HG02623 (cell line): ENCODE measurements around the gene AEBP1.

ENCODE experiments used
- ATAC-seq: cut with Tn5 transposase; IDR thresholded peaks from one replicate; pipeline ENCODE4 v1.9.1; 2021; ENCODE audit warnings: moderate library complexity; ENCODE audit not compliant: unreplicated experiment

Gene AEBP1

DNA sequence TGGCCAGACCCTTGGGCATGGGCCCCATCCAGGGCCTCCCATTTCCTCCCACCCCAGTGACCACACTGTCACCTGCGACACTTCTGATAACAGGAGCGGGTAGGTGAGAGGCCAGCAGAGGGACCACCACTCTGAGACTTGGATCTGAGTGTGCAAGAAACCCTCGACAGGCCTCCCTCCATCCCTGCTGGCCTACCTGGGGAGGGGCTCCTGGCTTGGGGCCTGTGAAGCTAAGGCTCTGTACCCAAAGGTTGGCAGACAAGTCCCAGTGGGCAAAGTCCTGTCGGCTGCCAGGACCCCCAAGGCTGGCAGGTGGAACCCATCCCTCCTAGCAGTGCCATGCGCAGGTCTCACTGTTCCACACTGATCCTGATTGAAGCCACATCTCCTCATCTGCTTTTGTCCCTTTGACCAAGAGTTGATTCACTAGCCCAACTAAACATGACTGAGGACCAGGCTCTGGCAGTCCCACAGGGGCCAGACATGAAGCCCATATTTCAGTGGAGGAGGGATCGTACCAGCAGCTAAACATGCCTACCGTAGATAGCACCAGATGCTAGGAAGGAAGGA is 37.6 kb upstream of the AEBP1 start:
- no peak for ATAC-seq

GRCh38 chr7:44067064-44067951 is 36.8 kb upstream of the AEBP1 start:
- ATAC-seq: no peak

DNA sequence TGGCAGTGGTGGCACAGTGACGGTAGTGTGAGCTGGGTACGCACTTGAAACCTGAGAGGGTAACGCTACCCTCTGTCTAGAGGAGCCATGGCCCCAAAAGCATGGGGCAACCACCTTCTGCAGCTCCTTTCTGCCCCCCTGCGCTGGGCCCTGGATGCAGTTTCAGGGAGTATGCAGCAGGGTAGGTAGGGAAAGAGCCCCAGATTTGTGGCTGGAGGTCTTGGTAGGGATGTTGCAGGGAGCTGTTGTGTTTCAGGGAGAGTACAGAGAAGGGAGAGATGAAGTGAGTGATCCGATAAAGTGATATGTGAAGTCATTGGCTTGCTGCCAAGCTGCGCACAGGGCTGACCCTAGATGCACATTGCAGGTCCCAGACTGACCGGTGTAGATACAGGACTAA is 36.1 kb upstream of the AEBP1 start:
- ATAC-seq: no peak

- no peak for ATAC-seq
Measured at GRCh38 chr7:44071726-44072363, 32.3 kb upstream of the AEBP1 start.

- ATAC-seq: no peak
Measured at GRCh38 chr7:44072364-44073231, 31.5 kb upstream of the AEBP1 start.

- ATAC-seq: no peak
Measured at GRCh38 chr7:44073664-44074348, 30.3 kb upstream of the AEBP1 start.

DNA sequence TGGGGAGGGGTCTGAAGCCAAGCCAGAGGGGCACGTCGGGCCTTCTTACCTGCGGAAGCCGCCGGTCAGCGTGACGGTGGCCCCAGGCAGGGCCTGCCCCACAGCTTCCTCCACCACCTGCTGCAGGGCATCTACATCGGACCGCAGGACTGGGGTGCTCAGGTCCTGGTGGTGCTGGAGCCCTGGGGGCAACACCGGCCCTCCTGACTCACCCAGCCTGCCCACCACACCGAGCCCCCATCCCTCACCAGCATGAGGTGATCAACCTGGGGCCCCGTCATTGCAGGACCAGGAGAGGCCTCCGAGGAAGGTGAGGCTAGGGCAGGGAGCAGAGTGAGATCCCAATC is 29.8 kb upstream of the AEBP1 start:
- no peak for ATAC-seq

GRCh38 chr7:44075296-44076075 is 28.7 kb upstream of the AEBP1 start:
- ATAC-seq: no peak

DNA sequence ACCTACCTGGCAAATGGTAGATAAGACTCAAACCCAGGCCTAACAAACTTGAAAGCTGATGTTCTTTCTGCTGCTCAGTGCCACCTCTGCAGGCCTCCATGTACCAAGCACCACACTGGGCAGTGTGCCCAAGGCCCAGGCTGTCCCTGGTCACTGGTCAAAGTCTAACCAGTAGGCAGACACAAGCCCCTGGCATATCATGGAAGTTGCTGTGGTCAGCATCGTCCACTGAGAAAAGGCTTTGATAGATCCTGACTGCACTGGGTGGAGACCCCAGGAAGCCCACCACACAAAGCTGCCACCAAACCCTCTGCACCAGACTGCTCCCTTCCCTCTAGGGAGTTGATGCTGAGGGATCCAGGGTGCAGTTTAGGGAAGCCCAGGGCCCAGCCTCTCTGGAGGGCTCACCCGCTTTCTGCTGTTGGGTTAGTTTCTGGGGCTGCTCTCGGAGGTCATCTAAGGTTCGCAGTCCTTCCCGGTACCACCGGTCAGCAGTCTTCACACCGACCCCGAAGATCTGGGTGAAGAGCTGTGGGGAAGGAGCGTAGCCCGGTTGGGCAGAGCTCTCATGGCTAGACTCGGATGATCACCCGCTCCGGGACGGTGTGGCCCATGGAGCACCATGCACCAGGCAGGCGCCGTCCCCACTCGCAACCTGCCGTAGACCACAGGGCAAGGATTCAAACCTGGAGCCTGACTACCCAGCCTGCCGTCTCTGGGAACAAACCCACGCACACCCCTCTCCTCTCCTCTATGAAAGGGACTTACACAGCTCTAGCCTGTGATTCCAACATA is 27.8 kb upstream of the AEBP1 start:
- no peak for ATAC-seq

GRCh38 chr7:44077061-44077460 is 27.1 kb upstream of the AEBP1 start:
- ATAC-seq: no peak

DNA sequence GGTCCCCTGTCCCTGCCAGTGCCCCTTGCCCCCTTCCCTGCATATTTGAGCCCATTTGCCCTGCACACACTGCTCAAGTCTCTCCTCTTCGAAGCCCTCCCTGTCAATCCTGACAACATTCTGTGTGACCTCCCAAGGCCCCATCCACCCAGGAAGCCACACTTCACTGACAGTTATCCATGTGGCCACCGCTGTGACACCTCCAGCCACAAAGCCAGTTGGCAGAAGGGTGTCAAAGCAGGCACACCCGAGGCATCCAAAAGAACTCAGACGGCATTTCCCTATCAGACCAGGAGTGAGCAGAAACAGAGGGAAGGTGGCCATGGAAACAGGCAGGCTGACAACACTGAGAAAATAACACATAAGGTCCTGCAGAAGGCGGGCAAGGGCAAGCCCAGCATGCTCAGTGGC is 26.5 kb upstream of the AEBP1 start:
- ATAC-seq: no peak

DNA sequence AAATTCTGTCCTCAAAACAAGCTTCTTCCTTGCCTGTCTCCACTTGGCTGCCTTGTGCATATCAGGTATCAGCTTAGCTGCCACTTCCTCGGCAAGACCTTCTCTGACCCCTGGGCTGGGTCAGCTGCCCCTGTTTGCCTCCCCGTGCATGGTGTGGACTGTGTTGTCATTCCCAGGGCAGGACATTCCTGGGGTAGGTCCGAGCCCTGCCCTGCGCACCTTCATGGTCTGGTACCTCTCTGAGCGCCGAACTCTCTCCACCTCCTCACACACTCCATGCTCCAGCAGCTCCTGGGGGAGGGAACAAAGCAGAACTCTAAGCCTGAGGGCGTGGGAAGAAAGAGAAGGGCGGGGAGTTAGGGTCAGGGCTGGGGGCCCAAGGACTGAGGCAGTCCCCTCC is 25.6 kb upstream of the AEBP1 start:
- no peak for ATAC-seq

DNA sequence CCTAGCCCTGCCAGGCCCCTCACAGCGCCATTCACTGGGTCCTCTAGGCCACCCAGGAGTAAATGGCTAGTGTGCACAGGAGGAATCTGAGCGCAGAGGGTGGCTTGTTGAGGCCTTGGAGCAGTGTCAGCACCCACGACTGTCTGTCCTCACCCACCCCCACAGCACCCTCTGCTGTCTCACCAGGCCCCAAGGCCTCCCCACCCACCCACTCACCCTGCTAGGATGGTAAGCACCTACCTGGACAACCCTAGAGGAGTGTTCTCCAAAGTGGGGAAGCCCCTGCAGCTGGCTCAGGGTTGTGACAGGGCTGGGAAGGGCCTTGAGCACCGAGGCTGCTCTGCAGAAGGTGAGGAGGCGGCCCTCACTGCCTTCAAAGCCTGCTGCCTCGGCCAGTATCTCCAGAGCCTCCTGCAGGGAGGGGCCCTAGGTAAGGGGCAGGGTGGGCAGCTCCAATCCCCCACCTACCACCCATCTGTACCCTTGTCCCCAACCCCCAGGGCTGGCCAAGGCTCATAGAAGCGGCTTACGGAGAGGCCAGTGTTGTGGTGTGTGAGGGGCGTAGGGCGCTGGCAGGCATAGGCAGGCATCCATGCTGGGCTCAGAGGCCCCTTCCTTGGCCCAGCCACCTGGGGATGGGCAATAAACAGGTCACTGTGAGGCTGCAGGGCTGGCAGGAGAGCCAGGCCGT is 24.7 kb upstream of the AEBP1 start:
- no peak for ATAC-seq

GRCh38 chr7:44080118-44080517 is 24.0 kb upstream of the AEBP1 start:
- ATAC-seq: no peak

DNA sequence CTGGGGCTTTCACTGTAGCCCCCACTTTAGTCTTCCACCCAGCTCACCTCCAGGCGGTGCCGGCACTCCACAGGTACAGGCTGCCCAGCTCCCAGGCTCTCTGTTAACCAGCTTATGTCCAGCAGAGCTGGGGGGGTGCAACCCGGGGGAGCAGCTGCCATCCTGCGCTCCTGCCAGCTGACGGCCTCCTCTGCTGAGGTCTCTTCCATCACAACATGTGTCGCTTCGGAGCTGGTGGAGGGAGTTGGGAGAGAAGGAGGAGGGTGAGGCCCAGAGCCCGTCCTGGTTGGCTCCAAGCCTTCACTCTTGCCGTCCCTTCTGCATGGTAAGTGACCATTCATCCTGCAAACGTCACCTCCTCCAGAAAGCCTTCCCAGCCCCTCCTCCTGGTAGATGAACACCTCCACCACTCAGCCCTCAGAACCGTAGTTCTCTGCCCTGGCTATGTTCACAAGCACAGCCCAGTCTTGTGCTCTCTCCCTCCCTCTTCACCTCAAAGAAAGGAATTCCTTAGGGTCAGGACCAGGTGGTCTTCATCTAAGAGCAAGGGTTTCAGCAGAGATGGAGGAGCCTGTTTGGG is 23.4 kb upstream of the AEBP1 start:
- no peak for ATAC-seq

DNA sequence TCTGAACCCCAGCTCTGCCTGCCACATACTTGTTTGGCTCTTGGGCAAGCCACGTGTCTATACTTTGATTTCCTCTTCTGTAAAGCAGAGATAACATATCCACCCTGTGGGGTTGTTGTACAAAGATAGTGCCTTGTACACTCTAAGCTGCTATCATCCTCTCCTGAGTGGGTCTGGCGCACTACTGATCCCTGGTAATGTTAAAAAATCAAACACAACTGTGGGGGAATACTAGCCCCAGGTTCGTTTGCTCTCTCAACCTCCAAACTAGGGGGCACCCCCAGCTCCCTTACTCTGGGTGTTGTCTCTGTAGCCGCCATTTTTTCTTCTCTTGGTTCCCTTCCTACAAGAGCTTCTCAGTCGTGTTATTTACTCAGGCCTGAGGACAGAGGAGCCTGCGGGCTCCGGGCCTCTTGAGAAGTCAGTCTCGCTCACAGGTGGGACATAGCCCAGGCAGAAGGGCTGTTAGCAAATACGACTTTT is 22.8 kb upstream of the AEBP1 start:
- ATAC-seq: no peak

DNA sequence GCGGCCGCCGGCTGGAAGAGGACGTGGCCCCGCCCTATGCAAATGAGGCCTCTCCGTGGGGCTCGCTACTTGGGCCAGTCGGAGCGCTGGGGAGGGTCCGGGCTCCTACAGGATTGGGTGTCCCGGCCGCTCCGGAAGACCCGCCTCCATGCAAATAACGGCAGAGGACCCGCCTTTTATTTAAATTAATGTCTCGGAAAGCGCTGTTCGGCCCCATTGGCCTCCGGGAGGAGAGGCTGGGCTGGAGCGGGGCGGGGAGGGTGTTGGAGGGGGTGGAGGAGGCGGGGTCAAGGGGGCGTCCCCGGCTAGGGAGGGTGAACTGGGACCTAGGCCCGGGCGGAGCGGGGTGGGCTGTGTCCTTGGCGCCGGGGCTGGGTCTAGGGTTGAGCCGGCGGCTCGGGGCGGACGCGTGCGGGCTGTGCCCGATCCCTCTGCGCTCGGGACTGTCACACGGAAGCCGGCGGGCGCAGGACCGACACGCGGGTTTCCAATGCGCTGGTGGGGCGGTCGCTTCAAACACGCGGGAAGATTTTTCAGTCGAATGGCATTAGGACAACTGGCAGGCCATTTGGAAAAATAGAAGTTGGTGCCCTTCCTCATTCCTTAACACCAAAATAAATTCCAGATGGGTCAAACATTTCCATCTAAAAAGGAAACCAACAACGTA is 21.5 kb upstream of the AEBP1 start:
- ATAC-seq: peak; percentile 86
